H1 (cell line): Measurements from ENCODE around the gene INTS15. TPM values are rescaled to one million over a fixed set of nuclear protein-coding genes. Genes with fewer than 3 reads are reported as not detected.

Experiments
- CTCF ChIA-PET: fragments of 300-600 bp; sonication (Branson Sonifier 250); formaldehyde crosslinking; loops from one replicate; lab custom pipeline; 2021; ENCODE audit not compliant: partially characterized antibody; lab: Charles Lee
- POLR2A ChIA-PET: fragments of 300-600 bp; sonication (Branson Sonifier 250); formaldehyde crosslinking; loops from one replicate; lab custom pipeline; 2021; ENCODE audit warnings: inconsistent platforms; ENCODE audit not compliant: partially characterized antibody; lab: Charles Lee
- DNase-seq, 2 experiments: peaks; one replicate each; pipeline versions ENCODE4 v3.0.0 to v3.0.0-alpha.2; 2010 to 2022; ENCODE audit warnings: low spot score in 2 of 2, low read depth in 1 of 2, mixed read lengths in 1 of 2
- FAIRE-seq: peaks from 2 replicates; lab custom pipeline; 2011; peaks lifted over from hg19 to GRCh38; lab: Jason Lieb, UNC
- H2AFZ ChIP-seq: 2 replicates; pipeline ENCODE4 v1.8.1; 2012; ENCODE audit warnings: low read length, inconsistent platforms
- H2AK5ac ChIP-seq: 2 replicates; pipeline ENCODE4 v1.6.1; 2013; ENCODE audit warnings: low read depth, low read length
- H2BK120ac ChIP-seq: replicated peaks from 2 replicates; pipeline ENCODE3; 2013; ENCODE audit warnings: low read depth, low read length, inconsistent platforms
- H2BK12ac ChIP-seq: 2 replicates; pipeline ENCODE4 v1.6.1; 2013; ENCODE audit warnings: low read depth, low read length
- H2BK15ac ChIP-seq: 2 replicates; pipeline ENCODE4 v1.6.1; 2013; ENCODE audit warnings: low read length
- H2BK20ac ChIP-seq: 2 replicates; pipeline ENCODE4 v1.6.1; 2013; ENCODE audit warnings: low read length
- H2BK5ac ChIP-seq: 2 replicates; pipeline ENCODE4 v1.6.1; 2013; ENCODE audit warnings: low read depth, low read length
- H3K14ac ChIP-seq: 2 replicates; pipeline ENCODE4 v1.6.1; 2013; ENCODE audit warnings: inconsistent platforms; ENCODE audit not compliant: insufficient read length
- H3K18ac ChIP-seq: 2 replicates; pipeline ENCODE4 v1.6.1; 2013; ENCODE audit warnings: low read length; ENCODE audit errors: extremely low read depth
- H3K23ac ChIP-seq: 2 replicates; pipeline ENCODE4 v1.6.1; 2013; ENCODE audit warnings: inconsistent platforms; ENCODE audit not compliant: insufficient read length
- H3K23me2 ChIP-seq: 2 replicates; pipeline ENCODE4 v1.6.1; 2013; ENCODE audit warnings: low read depth, low read length
- H3K27ac ChIP-seq: 2 replicates; pipeline ENCODE4 v1.6.1; 2011; ENCODE audit warnings: low read depth, low read length, inconsistent platforms
- H3K27me3 ChIP-seq, 4 experiments: replicated peaks in 1 of 4; 1 replicate in 1 of 4; 2 replicates in 3 of 4; pipeline versions ENCODE4 v1.6.1 to v1.8.1; 2011 to 2013; ENCODE audit warnings: low read length in 3 of 4, mild to moderate bottlenecking in 3 of 4, inconsistent platforms in 2 of 4, mixed read lengths in 2 of 4, moderate library complexity in 1 of 4; ENCODE audit not compliant: control insufficient read depth in 3 of 4, insufficient read depth in 3 of 4; ENCODE audit errors: extremely low read depth in 1 of 4
- H3K36me3 ChIP-seq, 4 experiments: 2 replicates each; pipeline versions ENCODE4 v1.6.1 to v1.8.1; 2011 to 2013; ENCODE audit warnings: mild to moderate bottlenecking in 4 of 4, low read length in 3 of 4, moderate library complexity in 2 of 4, control low read depth in 1 of 4, inconsistent platforms in 1 of 4; ENCODE audit not compliant: insufficient read depth in 4 of 4, control insufficient read depth in 2 of 4
- H3K4ac ChIP-seq: replicated peaks from 2 replicates; pipeline ENCODE3; 2013; ENCODE audit warnings: low read length, low read depth, mixed read lengths, inconsistent platforms; ENCODE audit not compliant: insufficient read length
- H3K4me1 ChIP-seq, 4 experiments: replicated peaks in 1 of 4; 1 replicate in 1 of 4; 2 replicates in 3 of 4; pipeline versions ENCODE4 v1.6.1 to v1.8.1; 2011 to 2013; ENCODE audit warnings: low read length in 3 of 4, inconsistent platforms in 2 of 4, mixed read lengths in 1 of 4; ENCODE audit not compliant: insufficient read depth in 4 of 4, control insufficient read depth in 3 of 4
- H3K4me2 ChIP-seq, 2 experiments: 2 replicates each; pipeline versions ENCODE4 v1.6.1 to v1.8.1; 2011 to 2013; ENCODE audit warnings: low read depth in 2 of 2, low read length in 2 of 2, control low read depth in 1 of 2, inconsistent platforms in 1 of 2, mild to moderate bottlenecking in 1 of 2; ENCODE audit not compliant: insufficient read depth in 1 of 2
- H3K4me3 ChIP-seq, 4 experiments: fragments of 200-600, 300-600 bp in 1 of 4; sonication (generic), shearing (Covaris generic), sonication (Bioruptor Twin) in 1 of 4; 2 replicates each; pipeline versions ENCODE4 v1.5.1 to v1.8.1; 2011 to 2016; ENCODE audit warnings: low read length in 4 of 4, low read depth in 3 of 4, control low read depth in 2 of 4, inconsistent platforms in 2 of 4, mild to moderate bottlenecking in 2 of 4, mixed read lengths in 1 of 4, moderate library complexity in 1 of 4; ENCODE audit not compliant: insufficient read depth in 2 of 4; ENCODE audit errors: extremely low read depth in 1 of 4
- H3K56ac ChIP-seq: replicated peaks from 2 replicates; pipeline ENCODE3; 2013; ENCODE audit warnings: low read depth, mild to moderate bottlenecking, mixed read lengths, low read length, inconsistent platforms; ENCODE audit not compliant: insufficient read length
- H3K79me1 ChIP-seq: 2 replicates; pipeline ENCODE4 v1.6.1; 2013; ENCODE audit warnings: low read depth, low read length, control low read depth
- H3K79me2 ChIP-seq, 2 experiments: 2 replicates each; pipeline versions ENCODE4 v1.6.1 to v1.8.1; 2012 to 2013; ENCODE audit warnings: low read length in 2 of 2, mild to moderate bottlenecking in 2 of 2, inconsistent platforms in 1 of 2; ENCODE audit not compliant: insufficient read depth in 2 of 2, control insufficient read depth in 1 of 2
- H3K9ac ChIP-seq, 4 experiments: replicated peaks in 1 of 4; 1 replicate in 1 of 4; 2 replicates in 3 of 4; pipeline versions ENCODE4 v1.6.1 to v1.8.1; 2011 to 2013; ENCODE audit warnings: low read depth in 3 of 4, low read length in 3 of 4, control low read depth in 2 of 4, mild to moderate bottlenecking in 2 of 4, moderate library complexity in 2 of 4, inconsistent platforms in 1 of 4; ENCODE audit errors: extremely low read depth in 1 of 4
- H3K9me3 ChIP-seq, 2 experiments: 2 replicates each; pipeline versions ENCODE4 v1.6.1 to v1.8.1; 2012 to 2013; ENCODE audit warnings: mild to moderate bottlenecking in 2 of 2, moderate library complexity in 2 of 2, control low read depth in 1 of 2, inconsistent platforms in 1 of 2, low read depth in 1 of 2, low read length in 1 of 2, mixed read lengths in 1 of 2; ENCODE audit not compliant: insufficient read depth in 2 of 2
- H4K20me1 ChIP-seq, 2 experiments: replicated peaks in 1 of 2; 2 replicates each; pipeline versions ENCODE3 to v1.8.1; 2011 to 2013; ENCODE audit warnings: inconsistent platforms in 2 of 2, low read length in 2 of 2, mild to moderate bottlenecking in 1 of 2; ENCODE audit not compliant: insufficient read depth in 2 of 2, control insufficient read depth in 1 of 2
- H4K5ac ChIP-seq: 2 replicates; pipeline ENCODE4 v1.6.1; 2013; ENCODE audit warnings: low read length, low read depth, mixed read lengths, inconsistent platforms; ENCODE audit not compliant: insufficient read length
- H4K8ac ChIP-seq: 2 replicates; pipeline ENCODE4 v1.8.0; 2013; ENCODE audit warnings: mild to moderate bottlenecking, moderate library complexity, low read length, inconsistent platforms; ENCODE audit not compliant: insufficient read depth; ENCODE audit errors: extremely low read depth
- H4K91ac ChIP-seq: replicated peaks from 2 replicates; pipeline ENCODE3; 2013; ENCODE audit warnings: low read length, mixed read lengths, inconsistent platforms; ENCODE audit not compliant: insufficient read length
- CTCF ChIP-seq, 3 experiments: IDR thresholded peaks; 1 replicate in 2 of 3; 2 replicates in 1 of 3; pipeline versions ENCODE4 v1.5.1 to v1.6.1; 2011; ENCODE audit warnings: low read length in 3 of 3, mild to moderate bottlenecking in 3 of 3, inconsistent platforms in 2 of 3, low read depth in 1 of 3, moderate library complexity in 1 of 3; ENCODE audit not compliant: insufficient read depth in 1 of 3; ENCODE audit errors: control extremely low read depth in 1 of 3
- SRF ChIP-seq: IDR thresholded peaks from 2 replicates; pipeline ENCODE4 v1.6.1; 2011; ENCODE audit warnings: mild to moderate bottlenecking, low read depth, low read length, moderate library complexity
- TAF7 ChIP-seq: optimal IDR thresholded peaks from 2 replicates; pipeline ENCODE3; 2011; ENCODE audit warnings: low read depth, mild to moderate bottlenecking, inconsistent platforms, low read length, moderate library complexity, borderline replicate concordance
- TEAD4 ChIP-seq: IDR thresholded peaks from 2 replicates; pipeline ENCODE4 v1.6.1; 2012; ENCODE audit warnings: low read depth, low read length, inconsistent platforms, mixed read lengths
- WGBS, 2 experiments: shearing (Covaris generic) in 1 of 2; methylation state at CpG; one replicate each; pipeline versions ENCODE4 v1.1.6 to v1.1.7; 2013 to 2015; ENCODE audit warnings: low lambda C conversion rate in 2 of 2, mixed read lengths in 2 of 2, inconsistent platforms in 1 of 2, low coverage in 1 of 2, missing lambda C conversion rate in 1 of 2; ENCODE audit not compliant: insufficient replicate concordance in 2 of 2, insufficient coverage in 1 of 2, insufficient read length in 1 of 2; ENCODE audit errors: extremely low coverage in 1 of 2, missing lambda C conversion rate in 1 of 2; 5-methylcytosine and 5-hydroxymethylcytosine counted together
- polyA plus RNA-seq, 7 experiments: library from polyadenylated mRNA; depleted of rRNA in 3 of 7; stranded (reverse) in 5 of 7; unstranded in 2 of 7; fragments of >200 nt in 5 of 7; fragments of 200-250 nt in 2 of 7; gene quantifications; 1 replicate in 5 of 7; 2 replicates in 1 of 7; 4 replicates in 1 of 7; pipeline versions ENCODE4 v1.2.1 to v1.2.3, GENCODE V29; 2011 to 2013; ENCODE audit warnings: missing spikeins in 2 of 7, mixed read lengths in 2 of 7
- total RNA-seq: library from RNA; stranded (reverse); fragmentation: NEBNext Ultra II Directional; extraction: Animal tissue kit (Norgen Biotek cat#: 25700); gene quantifications from 2 replicates; pipeline ENCODE4 v1.2.1, GENCODE V29; 2021

The INTS15 gene
- total and polyA plus RNA-seq, 2 of the 8 experiments (the other 6 are each of a cell fraction or from before 2014, with no cell fraction given) = 23.0 to 25.7 TPM

GRCh38 chr7:6628045-6628444 is 38.2 kb downstream of the INTS15 start:
- DNase-seq (no peak), FAIRE-seq (no peak)
- no peak overlapping the region for H2BK120ac ChIP-seq
- no peak overlapping the region for H3K4ac ChIP-seq
- CTCF ChIA-PET = interaction anchor here (1.4 kb wide), 1 partner anchor 10 kb away, joined by 4 read pairs; no protein-coding TSS in a partner anchor
- 87% methylated on average over 6 of the region's 6 CpGs; no CpG with 5 or more reads in 1 of the 2 experiments for WGBS, 2 experiments
- H4K5ac ChIP-seq = no peak overlapping the region
- peaks cover 0 to 3% of the 10 kb centered on the region in 2 experiments for H4K20me1 ChIP-seq
- no peak overlapping the region for H3K4me2 ChIP-seq
- no peak overlapping the region for H3K27ac ChIP-seq
- no peak overlapping the region for H2BK15ac ChIP-seq
- H3K23ac ChIP-seq = no peak overlapping the region
- H4K8ac ChIP-seq = no peak overlapping the region
- no peak overlapping the region for H4K91ac ChIP-seq
- no peak overlapping the region for H3K14ac ChIP-seq
- peaks cover 0 to 2% (median 1%) of the 10 kb centered on the region in 4 experiments; a peak in 1 of 8 replicates for H3K36me3 ChIP-seq
- H2BK12ac ChIP-seq = no peak overlapping the region
- H3K9me3 ChIP-seq = no peaks in the 10 kb centered on the region
- H3K23me2 ChIP-seq = no peaks in the 10 kb centered on the region
- peak in 2 of 3 experiments; percentile 2 to 19; a peak in 2 of 4 replicates for TF ChIP-seq CTCF (IDR thresholded peaks at IDR 0.05; ENCODE audit: control extremely low read depth in 1 of 3, insufficient read depth in 1 of 3, low read depth in 1 of 3, low read length in 3 of 3)
- no peak for TF ChIP-seq TAF7
- TF ChIP-seq TEAD4 = no peak
- TF ChIP-seq SRF = no peak
- H2AK5ac ChIP-seq = no peak overlapping the region
- H2BK20ac ChIP-seq = no peak overlapping the region
- H3K79me2 ChIP-seq = no peaks in the 10 kb centered on the region
- H3K4me1 ChIP-seq = no peaks in the 10 kb centered on the region; a peak in 1 of 7 replicates
- H3K27me3 ChIP-seq = no peaks in the 10 kb centered on the region
- no peak overlapping the region for H3K4me3 ChIP-seq
- POLR2A ChIA-PET = no interaction called here
- no peaks in the 10 kb centered on the region for H3K79me1 ChIP-seq
- H2BK5ac ChIP-seq = no peak overlapping the region
- H3K9ac ChIP-seq = no peak overlapping the region
- no peak overlapping the region for H2AFZ ChIP-seq
- H3K18ac ChIP-seq = no peak overlapping the region
- H3K56ac ChIP-seq = no peak overlapping the region
